ENCODE measurements around the gene IQCF6. TPM values are rescaled to one million over a fixed set of nuclear protein-coding genes. Genes with fewer than 3 reads are reported as not detected.

IQCF6 gene
- total RNA-seq, 1 donor: not detected

DNA sequence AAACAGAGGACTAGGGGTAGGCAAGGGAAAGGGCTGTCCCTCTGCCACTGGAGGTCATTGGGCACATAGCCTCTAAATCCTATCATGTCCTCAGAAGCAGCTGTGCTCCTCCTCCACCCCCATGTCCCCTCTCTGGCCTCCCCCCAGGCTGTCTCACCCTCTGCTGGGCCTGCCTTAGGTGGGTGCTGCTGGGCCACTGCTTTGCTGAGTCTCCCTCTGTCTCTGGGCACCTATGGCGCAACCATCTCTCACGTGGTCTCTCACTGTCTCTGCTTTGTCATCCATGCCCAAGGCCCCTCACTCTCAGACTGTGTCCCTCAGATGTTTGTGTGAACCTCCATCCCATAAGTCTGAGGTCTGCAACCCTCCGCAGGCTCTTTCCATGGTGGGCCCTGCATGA lies 35.0 kb upstream of the IQCF6 start:
- no peak overlapping the region for H3K4me3 ChIP-seq (ENCODE audit: low read depth, low read length)
- TF ChIP-seq, protein P1, sequence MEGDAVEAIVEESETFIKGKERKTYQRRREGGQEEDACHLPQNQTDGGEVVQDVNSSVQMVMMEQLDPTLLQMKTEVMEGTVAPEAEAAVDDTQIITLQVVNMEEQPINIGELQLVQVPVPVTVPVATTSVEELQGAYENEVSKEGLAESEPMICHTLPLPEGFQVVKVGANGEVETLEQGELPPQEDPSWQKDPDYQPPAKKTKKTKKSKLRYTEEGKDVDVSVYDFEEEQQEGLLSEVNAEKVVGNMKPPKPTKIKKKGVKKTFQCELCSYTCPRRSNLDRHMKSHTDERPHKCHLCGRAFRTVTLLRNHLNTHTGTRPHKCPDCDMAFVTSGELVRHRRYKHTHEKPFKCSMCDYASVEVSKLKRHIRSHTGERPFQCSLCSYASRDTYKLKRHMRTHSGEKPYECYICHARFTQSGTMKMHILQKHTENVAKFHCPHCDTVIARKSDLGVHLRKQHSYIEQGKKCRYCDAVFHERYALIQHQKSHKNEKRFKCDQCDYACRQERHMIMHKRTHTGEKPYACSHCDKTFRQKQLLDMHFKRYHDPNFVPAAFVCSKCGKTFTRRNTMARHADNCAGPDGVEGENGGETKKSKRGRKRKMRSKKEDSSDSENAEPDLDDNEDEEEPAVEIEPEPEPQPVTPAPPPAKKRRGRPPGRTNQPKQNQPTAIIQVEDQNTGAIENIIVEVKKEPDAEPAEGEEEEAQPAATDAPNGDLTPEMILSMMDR (IDR thresholded peaks at IDR 0.05; ENCODE audit: insufficient read depth, low read depth, low read length): no peak
- DNase-seq (ENCODE audit: low read depth): no peak

DNA sequence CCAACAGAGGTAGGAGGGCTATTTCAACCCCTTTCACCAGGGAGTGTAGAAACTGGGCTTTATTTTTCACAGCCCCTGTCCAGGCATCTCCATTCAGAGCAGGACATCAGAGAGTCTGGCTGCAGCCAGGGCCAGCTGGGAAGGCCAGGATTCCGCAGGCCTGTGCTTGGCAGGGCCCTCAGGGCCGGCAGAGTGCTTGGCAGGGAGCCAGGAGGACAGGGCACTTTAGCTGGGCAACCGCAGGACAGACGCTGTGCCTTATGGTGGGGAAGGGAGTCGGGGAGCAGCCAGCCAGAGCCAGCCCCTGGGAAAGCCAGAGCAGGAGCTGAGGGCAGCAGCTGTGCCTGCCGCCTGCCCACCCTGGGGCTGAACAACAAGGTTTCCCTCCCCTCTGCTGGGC lies 34.5 kb upstream of the IQCF6 start:
- no peak overlapping the region for H3K4me3 ChIP-seq (ENCODE audit: low read depth, low read length)
- TF ChIP-seq, protein P1 (IDR thresholded peaks at IDR 0.05; ENCODE audit: insufficient read depth, low read depth, low read length): no peak
- DNase-seq (ENCODE audit: low read depth): no peak

DNA sequence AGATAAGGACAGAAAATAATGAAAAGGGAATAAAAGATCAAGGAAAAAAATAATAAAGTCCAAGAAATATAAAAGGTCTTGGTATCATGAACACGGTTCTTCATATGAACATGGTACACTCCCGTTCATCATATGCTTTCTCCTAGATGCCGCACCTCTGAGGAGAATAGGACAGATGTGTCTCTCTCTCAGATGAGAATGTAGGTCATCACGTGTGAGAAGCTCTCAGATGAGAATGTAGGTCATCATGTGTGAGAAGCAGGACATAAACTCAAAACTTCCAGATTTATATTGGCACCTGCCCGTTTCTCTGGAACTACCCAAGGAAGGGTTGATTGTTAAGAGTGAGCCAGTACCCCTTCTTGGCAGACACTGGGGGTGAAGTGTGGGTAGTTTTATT lies 29.9 kb upstream of the IQCF6 start:
- DNase-seq (ENCODE audit: low read depth): no peak
- TF ChIP-seq, protein P1 (IDR thresholded peaks at IDR 0.05; ENCODE audit: insufficient read depth, low read depth, low read length): no peak
- no peak overlapping the region for H3K4me3 ChIP-seq (ENCODE audit: low read depth, low read length)

DNA sequence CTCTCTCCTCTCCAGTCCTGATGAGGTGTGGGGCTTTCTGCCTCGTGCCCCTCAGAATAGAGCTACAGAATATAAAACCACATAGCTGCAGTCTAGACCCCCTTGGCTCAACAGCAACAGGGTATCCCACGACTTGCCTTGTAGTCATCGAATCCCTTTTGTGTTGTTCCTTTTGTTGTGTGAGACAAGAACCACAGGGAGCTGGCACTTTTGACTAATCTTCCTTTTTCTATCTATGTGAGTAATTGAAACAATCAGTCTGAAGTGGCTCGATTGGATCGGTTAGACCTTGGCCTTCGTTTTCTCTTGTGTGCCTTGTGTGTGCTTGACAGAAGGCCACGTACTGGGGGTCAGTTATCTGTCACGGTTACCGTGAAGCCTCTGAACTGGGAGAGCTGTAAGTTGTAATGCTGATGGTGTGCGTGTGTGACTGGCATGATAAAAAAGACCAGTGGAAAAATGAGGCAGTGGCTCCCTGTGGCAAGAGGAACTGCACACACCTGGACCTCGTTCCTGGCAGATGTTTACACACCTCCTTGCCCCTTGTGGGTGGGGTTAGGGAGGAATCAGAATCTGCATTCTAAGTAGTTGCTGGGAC lies 23.2 kb upstream of the IQCF6 start:
- no peak overlapping the region for H3K4me3 ChIP-seq (ENCODE audit: low read depth, low read length)
- no peak for DNase-seq (ENCODE audit: low read depth)
- TF ChIP-seq, protein P1 (IDR thresholded peaks at IDR 0.05; ENCODE audit: insufficient read depth, low read depth, low read length): no peak

DNA sequence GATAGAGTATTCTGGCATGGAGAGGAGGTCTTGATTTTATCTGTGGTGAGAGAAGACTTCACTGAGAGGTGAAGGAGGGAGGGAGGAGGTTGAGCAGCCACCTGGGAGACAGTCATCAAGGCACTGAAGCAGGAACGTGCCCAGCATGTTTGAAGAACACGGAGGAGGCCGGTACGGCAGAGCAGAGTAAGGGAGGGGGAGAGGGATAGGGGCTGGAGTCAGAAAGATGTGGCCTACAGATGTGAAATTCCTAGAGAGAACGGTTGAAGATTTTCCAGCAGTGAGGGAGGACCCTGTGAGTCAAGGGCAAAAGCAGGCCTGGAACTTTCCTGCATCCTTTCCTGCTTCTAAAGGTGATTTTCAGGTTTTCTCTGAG lies 21.7 kb upstream of the IQCF6 start:
- H3K4me3 ChIP-seq (ENCODE audit: low read depth, low read length): no peak overlapping the region
- no peak for DNase-seq (ENCODE audit: low read depth)
- TF ChIP-seq, protein P1 (IDR thresholded peaks at IDR 0.05; ENCODE audit: insufficient read depth, low read depth, low read length): no peak

- DNase-seq (ENCODE audit: low read depth): peak; percentile 81
- no peak overlapping the region for H3K4me3 ChIP-seq (ENCODE audit: low read depth, low read length)
- TF ChIP-seq, protein P1 (IDR thresholded peaks at IDR 0.05; ENCODE audit: insufficient read depth, low read depth, low read length): peak; percentile 85
Measured at GRCh38 chr3:51799879-51800749, 21.1 kb upstream of the IQCF6 start.
